GM20000 (cell line): Measurements from ENCODE around the gene ZNF394.

Experiments used
- DNase-seq: peaks from one replicate; pipeline ENCODE4 v3.0.0; 2012; ENCODE audit warnings: low spot score
- TF ChIP-seq, protein P1 (sequence below): IDR thresholded peaks from 2 replicates; pipeline ENCODE4 v1.5.1; 2012; ENCODE audit warnings: mild to moderate bottlenecking, control low read depth; ENCODE audit errors: extremely low read depth, missing control alignments

Gene ZNF394

DNA sequence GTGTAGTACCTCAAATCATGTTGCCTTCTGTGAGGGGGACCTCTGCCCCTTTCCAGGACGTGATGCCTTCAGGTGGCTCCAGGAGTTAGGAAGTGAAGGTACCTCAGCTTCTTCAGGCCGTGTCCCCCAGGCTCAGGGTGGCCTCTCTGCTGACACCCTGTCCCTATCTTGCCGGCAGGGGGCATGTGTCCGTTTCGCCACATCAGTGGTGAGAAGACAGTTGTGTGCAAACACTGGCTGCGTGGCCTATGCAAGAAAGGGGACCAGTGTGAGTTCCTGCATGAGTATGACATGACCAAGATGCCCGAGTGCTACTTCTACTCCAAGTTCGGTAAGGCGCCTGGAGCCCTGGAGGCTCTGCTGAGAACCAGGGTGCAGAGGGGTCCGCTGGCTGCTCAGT is 52.1 kb downstream of the ZNF394 start:
- TF ChIP-seq, protein P1, sequence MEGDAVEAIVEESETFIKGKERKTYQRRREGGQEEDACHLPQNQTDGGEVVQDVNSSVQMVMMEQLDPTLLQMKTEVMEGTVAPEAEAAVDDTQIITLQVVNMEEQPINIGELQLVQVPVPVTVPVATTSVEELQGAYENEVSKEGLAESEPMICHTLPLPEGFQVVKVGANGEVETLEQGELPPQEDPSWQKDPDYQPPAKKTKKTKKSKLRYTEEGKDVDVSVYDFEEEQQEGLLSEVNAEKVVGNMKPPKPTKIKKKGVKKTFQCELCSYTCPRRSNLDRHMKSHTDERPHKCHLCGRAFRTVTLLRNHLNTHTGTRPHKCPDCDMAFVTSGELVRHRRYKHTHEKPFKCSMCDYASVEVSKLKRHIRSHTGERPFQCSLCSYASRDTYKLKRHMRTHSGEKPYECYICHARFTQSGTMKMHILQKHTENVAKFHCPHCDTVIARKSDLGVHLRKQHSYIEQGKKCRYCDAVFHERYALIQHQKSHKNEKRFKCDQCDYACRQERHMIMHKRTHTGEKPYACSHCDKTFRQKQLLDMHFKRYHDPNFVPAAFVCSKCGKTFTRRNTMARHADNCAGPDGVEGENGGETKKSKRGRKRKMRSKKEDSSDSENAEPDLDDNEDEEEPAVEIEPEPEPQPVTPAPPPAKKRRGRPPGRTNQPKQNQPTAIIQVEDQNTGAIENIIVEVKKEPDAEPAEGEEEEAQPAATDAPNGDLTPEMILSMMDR = no peak
- no peak for DNase-seq

DNA sequence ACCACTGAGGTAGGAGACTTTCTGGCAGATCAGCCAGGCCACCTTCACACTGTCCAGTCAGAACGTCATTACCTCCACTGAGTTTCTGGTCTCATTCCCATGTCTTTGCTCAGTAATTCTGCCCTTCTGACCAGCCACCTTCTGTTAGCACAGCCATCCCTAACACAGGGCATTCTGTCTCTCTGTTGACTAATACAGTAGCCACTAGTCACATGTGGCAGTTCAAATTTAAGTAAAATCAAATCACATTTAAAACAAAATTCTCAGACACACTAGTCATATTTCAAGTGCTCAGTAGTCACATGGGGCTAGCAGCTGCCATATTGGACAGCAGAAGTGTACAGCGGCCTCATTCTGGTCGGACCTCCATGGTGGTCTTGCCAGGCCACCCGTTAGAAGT is 54.0 kb downstream of the ZNF394 start:
- TF ChIP-seq, protein P1 = no peak

More for the DNA sequence above, 54.0 kb downstream of the ZNF394 start:
- no peak for DNase-seq
